ENCODE measurements around the gene DDTL.
"Not testable (repeated sequence)": the region's sequence is repeated elsewhere in the genome, so short reads cannot be mapped to it uniquely, and the experiment has no call there.

GRCh38 chr22:23993080-23993479, 26.4 kb downstream of the DDTL start:
- not testable (repeated sequence) for TF ChIP-seq CTCF (IDR thresholded peaks at IDR 0.05; ENCODE audit: low read depth, low read length, poor library complexity, severe bottlenecking); EZH2phosphoT487 (IDR thresholded peaks at IDR 0.05; ENCODE audit: borderline replicate concordance, low read length)
